HepG2 (cell line): ENCODE data around the gene CHEK1. TPM values are rescaled to one million over a fixed set of nuclear protein-coding genes. Genes with fewer than 3 reads are reported as not detected.

Experiments
- ATAC-seq: fragments of 200-7000 bp; cut with Tn5 transposase; 3 replicates; pipeline ENCODE4 v1.9.1; 2020; ENCODE audit warnings: mild to moderate bottlenecking, moderate library complexity
- BruUV-seq: library from RNA; stranded (reverse); fragments of 400-500 nt; replicated peaks from 2 replicates; lab custom pipeline; 2021; lab: Mats Ljungman, UMichigan
- CTCF ChIA-PET: fragments of 300-600 bp; formaldehyde crosslinking; extraction: SDS; loops from one replicate; lab custom pipeline; 2021; ENCODE audit warnings: low total read pairs, inconsistent platforms, low intra/inter-chr PET ratio; lab: Yijun Ruan, JAX
- POLR2A ChIA-PET: fragments of 350-600 bp; sonication (Branson Sonifier 250); formaldehyde crosslinking; loops from one replicate; lab custom pipeline; 2020; ENCODE audit warnings: antibody characterized with exemption, inconsistent platforms; lab: Yijun Ruan, JAX
- DNase-seq: peaks from one replicate; pipeline ENCODE4 v3.0.0-alpha.2; 2015; ENCODE audit warnings: low spot score
- FAIRE-seq: peaks from 3 replicates; lab custom pipeline; 2011; peaks lifted over from hg19 to GRCh38; lab: Jason Lieb, UNC
- H2AFZ ChIP-seq: one replicate; pipeline ENCODE4 v1.6.1; 2011; ENCODE audit warnings: low read length, inconsistent platforms
- H3K27ac ChIP-seq: fragments of 300-600 bp; 3 replicates; pipeline ENCODE4 v1.8.0; 2011; ENCODE audit warnings: mixed run types, mild to moderate bottlenecking, mixed read lengths, low read length, inconsistent platforms; ENCODE audit not compliant: insufficient read depth; ENCODE audit errors: extremely low read length
- H3K27me3 ChIP-seq, 2 experiments: fragments of 200-600 bp in 1 of 2; 2 replicates in 1 of 2; 3 replicates in 1 of 2; pipeline versions ENCODE4 v1.6.0 to v1.8.0; 2011; ENCODE audit warnings: low read length in 2 of 2, mild to moderate bottlenecking in 2 of 2, moderate library complexity in 2 of 2, inconsistent platforms in 1 of 2; ENCODE audit not compliant: insufficient read depth in 2 of 2, control insufficient read depth in 1 of 2
- H3K36me3 ChIP-seq, 2 experiments: fragments of 200-600 bp in 1 of 2; replicated peaks in 1 of 2; 2 replicates in 1 of 2; 3 replicates in 1 of 2; pipeline versions ENCODE4 v1.5.1 to v1.8.0; 2011; ENCODE audit warnings: low read length in 2 of 2, inconsistent platforms in 1 of 2; ENCODE audit not compliant: insufficient read depth in 2 of 2, control insufficient read depth in 1 of 2
- H3K4me1 ChIP-seq: 2 replicates; pipeline ENCODE4 v1.5.1; 2012; ENCODE audit warnings: low read length, inconsistent platforms; ENCODE audit not compliant: insufficient read depth
- H3K4me2 ChIP-seq: 2 replicates; pipeline ENCODE4 v1.6.0; 2011; ENCODE audit warnings: low read depth, low read length, inconsistent platforms
- H3K4me3 ChIP-seq, 3 experiments: fragments of 200-600 bp in 1 of 3; sonication (generic), shearing (Covaris generic) in 1 of 3; replicated peaks in 1 of 3; 2 replicates each; pipeline ENCODE4 v1.5.1; 2011 to 2016; ENCODE audit warnings: low read length in 3 of 3, inconsistent platforms in 2 of 3, low read depth in 2 of 3, mild to moderate bottlenecking in 2 of 3, control low read depth in 1 of 3, mixed read lengths in 1 of 3; ENCODE audit not compliant: insufficient read depth in 1 of 3
- H3K79me2 ChIP-seq: one replicate; pipeline ENCODE4 v1.6.1; 2011; ENCODE audit warnings: low read length, inconsistent platforms; ENCODE audit not compliant: insufficient read depth
- H3K9ac ChIP-seq: 2 replicates; pipeline ENCODE4 v1.6.0; 2011; ENCODE audit warnings: mild to moderate bottlenecking, low read depth, low read length, inconsistent platforms; ENCODE audit not compliant: insufficient read depth
- H3K9me3 ChIP-seq: 2 replicates; pipeline ENCODE4 v1.5.1; 2012; ENCODE audit warnings: mild to moderate bottlenecking, low read length
- H4K20me1 ChIP-seq: 2 replicates; pipeline ENCODE4 v1.6.0; 2011; ENCODE audit warnings: inconsistent platforms, mild to moderate bottlenecking, low read length, moderate library complexity; ENCODE audit not compliant: insufficient read depth
- FOXP4 ChIP-seq: sonication (generic); formaldehyde crosslinking; IDR thresholded peaks from 2 replicates; pipeline ENCODE4 v1.4.0; 2020; ENCODE audit warnings: missing genetic modification reagents
- GFI1 ChIP-seq: sonication (generic); formaldehyde crosslinking; IDR thresholded peaks from 2 replicates; pipeline ENCODE4 v1.5.0; 2020; ENCODE audit warnings: missing genetic modification reagents, mild to moderate bottlenecking, borderline replicate concordance
- HINFP ChIP-seq: sonication (generic); formaldehyde crosslinking; IDR thresholded peaks from 2 replicates; pipeline ENCODE4 v1.4.0; 2020; ENCODE audit warnings: low read depth, mild to moderate bottlenecking, missing genetic modification reagents
- MED13 ChIP-seq: sonication (generic); formaldehyde crosslinking; IDR thresholded peaks from 2 replicates; pipeline ENCODE4 v1.5.0; 2020; ENCODE audit warnings: missing genetic modification reagents
- POLR2AphosphoS5 ChIP-seq: IDR thresholded peaks from 2 replicates; pipeline ENCODE4 v1.6.1; 2012; ENCODE audit warnings: low read depth, low read length
- USF2 ChIP-seq, 2 experiments: sonication (generic) in 1 of 2; formaldehyde crosslinking in 1 of 2; IDR thresholded peaks; 2 replicates each; pipeline versions ENCODE4 v1.5.1 to v1.6.1; 2011 to 2020; ENCODE audit warnings: borderline replicate concordance in 1 of 2, low read depth in 1 of 2, low read length in 1 of 2, mild to moderate bottlenecking in 1 of 2, missing genetic modification reagents in 1 of 2, moderate library complexity in 1 of 2
- ZBTB7B ChIP-seq: sonication (generic); formaldehyde crosslinking; IDR thresholded peaks from 2 replicates; pipeline ENCODE4 v1.4.0; 2020; ENCODE audit warnings: missing genetic modification reagents
- ZNF230 ChIP-seq: sonication (generic); formaldehyde crosslinking; IDR thresholded peaks from 2 replicates; pipeline ENCODE4 v1.4.0; 2020; ENCODE audit warnings: mild to moderate bottlenecking, missing genetic modification reagents
- ZNF326 ChIP-seq: sonication (generic); formaldehyde crosslinking; IDR thresholded peaks from 2 replicates; pipeline ENCODE4 v1.4.0; 2020; ENCODE audit warnings: missing genetic modification reagents, borderline replicate concordance
- ZNF331 ChIP-seq: sonication (generic); formaldehyde crosslinking; IDR thresholded peaks from 2 replicates; pipeline ENCODE4 v1.4.0; 2020; ENCODE audit warnings: missing genetic modification reagents
- ZNF484 ChIP-seq: sonication (generic); formaldehyde crosslinking; IDR thresholded peaks from 2 replicates; pipeline ENCODE4 v1.5.1; 2020; ENCODE audit warnings: mild to moderate bottlenecking, low read depth, missing genetic modification reagents, borderline replicate concordance
- ZNF746 ChIP-seq: sonication (generic); formaldehyde crosslinking; IDR thresholded peaks from 2 replicates; pipeline ENCODE4 v1.8.0; 2022; ENCODE audit warnings: mild to moderate bottlenecking, missing genetic modification reagents
- ZNF781 ChIP-seq: sonication (generic); formaldehyde crosslinking; IDR thresholded peaks from 2 replicates; pipeline ENCODE4 v1.5.1; 2020; ENCODE audit warnings: borderline replicate concordance, mild to moderate bottlenecking, missing genetic modification reagents; ENCODE audit errors: not compliant biosample characterization
- WGBS: methylation state at CpG from one replicate; pipeline ENCODE4 v1.1.6; 2017; ENCODE audit warnings: low lambda C conversion rate; 5-methylcytosine and 5-hydroxymethylcytosine counted together
- in situ Hi-C: cut with HindIII; loops from 2 replicates; pipeline ENCODE4 v1.10.0; 2017; ENCODE audit warnings: low pct_unique_long_range_greater_than_20kb; ENCODE audit not compliant: extremely low pct_ligation_motif_present
- intact Hi-C: fragments of 100-400 bp; cut with micrococcal nuclease; formaldehyde crosslinking; loops from one replicate; pipeline ENCODE4 v1.10.0; 2022; ENCODE audit not compliant: unreplicated experiment
- polyA plus RNA-seq, 8 experiments: library from polyadenylated mRNA; depleted of rRNA in 3 of 8; stranded (reverse) in 7 of 8; unstranded in 1 of 8; fragments of >200 nt; fragmentation: Illumina TruSeq in 4 of 8; extraction: Trizol in 4 of 8; gene quantifications; 2 replicates each; pipeline versions ENCODE4 v1.2.1 to v1.2.3, GENCODE V29; 2011 to 2016; ENCODE audit warnings: low read depth in 4 of 8, missing spikeins in 1 of 8, mixed read lengths in 1 of 8; ENCODE audit not compliant: insufficient read depth in 1 of 8
- total RNA-seq, 5 experiments: library from RNA; depleted of rRNA; stranded (reverse); fragments of >200 nt; fragmentation: Illumina TruSeq; extraction: Trizol; gene quantifications; 2 replicates each; pipeline ENCODE4 v1.2.3, GENCODE V29; 2016; ENCODE audit warnings: low read depth in 1 of 5
- TF ChIP-seq, protein P1 (sequence below): sonication (generic); formaldehyde crosslinking; IDR thresholded peaks from 2 replicates; pipeline ENCODE4 v1.4.0; 2020; ENCODE audit warnings: mild to moderate bottlenecking, low read depth, missing genetic modification reagents

The CHEK1 gene
- total and polyA plus RNA-seq, 2 of the 13 experiments (the other 11 are each of a cell fraction or from before 2014, with no cell fraction given): 17.8 to 83.2 TPM

DNA sequence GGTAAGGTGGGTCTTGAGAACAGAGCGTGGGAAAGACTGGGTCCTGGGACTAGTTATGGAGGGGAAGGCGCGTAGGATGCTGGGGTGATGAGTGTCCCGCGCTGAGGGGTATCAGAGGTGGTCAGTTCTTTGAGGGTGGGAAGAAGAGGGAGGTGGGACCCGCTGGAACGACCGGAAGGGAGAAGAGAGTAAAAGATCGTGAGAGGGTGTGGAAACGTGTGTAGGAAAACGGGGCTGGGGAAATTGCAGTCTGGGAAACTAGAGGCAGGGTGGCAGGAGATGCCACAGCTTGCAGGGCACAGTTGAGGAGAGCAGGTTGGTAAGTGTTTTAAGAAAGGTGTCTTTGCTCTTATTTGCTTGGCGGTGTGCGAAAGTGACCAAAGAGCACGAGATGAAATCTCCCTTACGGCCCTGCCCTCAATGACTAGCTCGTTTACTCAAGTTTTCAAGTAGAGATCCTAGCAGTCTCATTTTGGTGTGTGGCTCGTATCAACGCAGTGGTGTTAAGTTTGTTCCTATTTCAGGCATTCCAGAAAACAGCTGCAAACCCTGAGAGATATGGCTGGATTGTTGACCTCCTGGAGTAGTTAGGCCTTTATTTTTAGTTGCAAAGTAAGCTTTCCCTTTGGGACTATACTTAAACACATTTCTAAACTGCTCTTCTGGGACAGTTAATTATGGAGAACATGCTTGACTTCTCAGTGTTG is 31.7 kb upstream of the CHEK1 start:
- ChIA-PET CTCF (no interaction called here), POLR2A (interaction anchor here (0.7 to 4.1 kb wide), 14 partner anchors 9 to 887 kb away, joined by 3 to 45 read pairs (median 4); partner anchors contain the start of genes CHEK1, EI24, HYLS1 and PUS3)
- Histone ChIP-seq H3K79me2 (peaks cover 49% of the 10 kb centered on the region), H4K20me1 (no peaks in the 10 kb centered on the region), H3K4me1 (peaks cover 37% of the 10 kb centered on the region), H3K4me2 (peak overlapping the region; percentile 76), H3K9me3 (no peaks in the 10 kb centered on the region), H3K27me3 (no peaks in the 10 kb centered on the region; a peak in 1 of 5 replicates), H2AFZ (peak overlapping the region; percentile 28), H3K27ac (peak overlapping the region; percentile 72), H3K4me3 (peak overlapping the region; percentile 81 to 96 (median 90)), H3K36me3 (peaks cover 1 to 22% of the 10 kb centered on the region in 2 experiments), H3K9ac (peak overlapping the region; percentile 86)
- peak; percentile 64 for ATAC-seq
- WGBS: 2% methylated on average over 17 of the region's 18 CpGs
- FAIRE-seq: no peak
- intact Hi-C loops (loop anchor here (2.0 kb wide), 1 partner anchor 32 kb away; the partner anchor contains the start of gene CHEK1), in situ Hi-C loops (no loop called here)
- BruUV-seq: TSS peak; percentile 77
- DNase-seq: peak; percentile 60
- TF ChIP-seq USF2 (IDR thresholded peaks at IDR 0.05; ENCODE audit: low read depth, low read length): no peak
- TF ChIP-seq USF2 (CRISPR knock-in tag; IDR thresholded peaks at IDR 0.05; ENCODE audit: borderline replicate concordance): no peak
- 0 out of 2 replicates have a peak, but pooled peaks have one; percentile 11 for TF ChIP-seq HINFP (CRISPR knock-in tag)
- TF ChIP-seq GFI1 (CRISPR knock-in tag): no peak
- peak; percentile 13 for TF ChIP-seq ZNF781 (CRISPR knock-in tag)
- peak; percentile 28; the same call in 1 of the 2 replicates for TF ChIP-seq ZBTB7B (CRISPR knock-in tag)
- TF ChIP-seq MED13 (CRISPR knock-in tag): 0 out of 2 replicates have a peak, but pooled peaks have one; percentile 19
- TF ChIP-seq ZNF230 (CRISPR knock-in tag): 0 out of 2 replicates have a peak, but pooled peaks have one; percentile 7
- no peak for TF ChIP-seq ZNF331 (CRISPR knock-in tag)
- peak; percentile 36; the same call in 1 of the 2 replicates for TF ChIP-seq POLR2AphosphoS5
- TF ChIP-seq ZNF484 (CRISPR knock-in tag): no peak
- no peak for TF ChIP-seq FOXP4
- TF ChIP-seq, protein P1, sequence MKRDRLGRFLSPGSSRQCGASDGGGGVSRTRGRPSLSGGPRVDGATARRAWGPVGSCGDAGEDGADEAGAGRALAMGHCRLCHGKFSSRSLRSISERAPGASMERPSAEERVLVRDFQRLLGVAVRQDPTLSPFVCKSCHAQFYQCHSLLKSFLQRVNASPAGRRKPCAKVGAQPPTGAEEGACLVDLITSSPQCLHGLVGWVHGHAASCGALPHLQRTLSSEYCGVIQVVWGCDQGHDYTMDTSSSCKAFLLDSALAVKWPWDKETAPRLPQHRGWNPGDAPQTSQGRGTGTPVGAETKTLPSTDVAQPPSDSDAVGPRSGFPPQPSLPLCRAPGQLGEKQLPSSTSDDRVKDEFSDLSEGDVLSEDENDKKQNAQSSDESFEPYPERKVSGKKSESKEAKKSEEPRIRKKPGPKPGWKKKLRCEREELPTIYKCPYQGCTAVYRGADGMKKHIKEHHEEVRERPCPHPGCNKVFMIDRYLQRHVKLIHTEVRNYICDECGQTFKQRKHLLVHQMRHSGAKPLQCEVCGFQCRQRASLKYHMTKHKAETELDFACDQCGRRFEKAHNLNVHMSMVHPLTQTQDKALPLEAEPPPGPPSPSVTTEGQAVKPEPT: 0 out of 2 replicates have a peak, but pooled peaks have one; percentile 66
- TF ChIP-seq ZNF326 (CRISPR knock-in tag): no peak
- peak; percentile 51; the same call in 1 of the 2 replicates for TF ChIP-seq ZNF746 (CRISPR knock-in tag)
